Lower leg skin (tissue), 4 donors: ENCODE measurements around the gene LSM2. TPM values are rescaled to one million over a fixed set of nuclear protein-coding genes. Genes with fewer than 3 reads are reported as not detected.
"Not testable (repeated sequence)": the region's sequence is repeated elsewhere in the genome, so short reads cannot be mapped to it uniquely, and the experiment has no call there.

Experiments
- DNase-seq, 2 donors: peaks; one replicate each; pipeline ENCODE4 v3.0.0-alpha.2; 2019; ENCODE audit warnings: low spot score in 2 of 2
- H3K4me3 ChIP-seq: fragments of 200-600 bp; sonication (generic); 2 replicates; pipeline ENCODE4 v1.5.1; 2017; ENCODE audit warnings: mild to moderate bottlenecking, low read depth; ENCODE audit not compliant: poor library complexity, severe bottlenecking
- POLR2A ChIP-seq, 2 donors: fragments of 450-650 bp; IDR thresholded peaks; one replicate each; pipeline ENCODE4 v1.6.1; 2016 to 2017; ENCODE audit warnings: antibody characterized with exemption in 2 of 2, mild to moderate bottlenecking in 1 of 2, moderate library complexity in 1 of 2
- WGBS, 2 donors: methylation state at CpG; one replicate each; pipeline ENCODE4 v1.1.5; 2018; 5-methylcytosine and 5-hydroxymethylcytosine counted together
- intact Hi-C: fragments of 100-400 bp; cut with DNase I; formaldehyde crosslinking; loops from one replicate; pipeline ENCODE4 v1.15.0; 2023; ENCODE audit warnings: low total_unique reads
- total RNA-seq, 4 donors: library from RNA; depleted of rRNA; stranded (reverse); fragments of >200 nt; gene quantifications; one replicate each; pipeline ENCODE4 v1.1.0, GENCODE V29; 2016
- TF ChIP-seq, protein P1 (sequence below), 3 donors: fragments of 450-650 bp; IDR thresholded peaks; one replicate each; pipeline ENCODE4 v1.5.1; 2016; ENCODE audit warnings: antibody characterized with exemption in 3 of 3, mild to moderate bottlenecking in 3 of 3, moderate library complexity in 2 of 3

The LSM2 gene
- total RNA-seq, 4 donors from 2014 or later: 24.7 to 34.5 (median 28.7) TPM

DNA sequence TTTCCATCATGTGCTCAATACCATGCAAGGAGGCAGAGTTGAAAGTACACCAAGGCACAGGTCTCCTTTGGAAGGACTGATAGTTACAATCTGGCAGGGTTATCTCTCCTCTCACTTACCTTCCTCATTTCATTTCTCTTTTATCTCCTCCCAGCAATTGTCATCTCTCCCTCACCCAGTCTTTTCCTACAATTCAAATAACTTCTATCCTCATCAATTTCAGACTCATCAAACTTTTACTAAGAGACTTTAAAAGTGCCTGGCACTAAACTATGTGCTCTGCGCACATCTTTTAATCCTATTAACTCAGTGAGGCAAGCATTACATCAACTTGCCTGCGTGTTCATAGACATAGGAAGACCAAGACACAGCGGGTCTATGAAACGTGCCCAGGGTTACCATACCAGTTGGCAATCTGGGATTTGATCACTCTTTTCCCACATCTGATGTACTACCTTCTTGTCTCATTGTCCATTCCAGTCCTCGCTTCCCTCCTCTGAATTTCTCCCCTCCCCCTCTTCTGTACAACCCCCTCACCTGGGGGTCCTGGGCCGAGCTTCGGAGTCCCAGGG lies 12.4 kb downstream of the LSM2 start:
- intact Hi-C loops: no loop called here
- no peak for DNase-seq

DNA sequence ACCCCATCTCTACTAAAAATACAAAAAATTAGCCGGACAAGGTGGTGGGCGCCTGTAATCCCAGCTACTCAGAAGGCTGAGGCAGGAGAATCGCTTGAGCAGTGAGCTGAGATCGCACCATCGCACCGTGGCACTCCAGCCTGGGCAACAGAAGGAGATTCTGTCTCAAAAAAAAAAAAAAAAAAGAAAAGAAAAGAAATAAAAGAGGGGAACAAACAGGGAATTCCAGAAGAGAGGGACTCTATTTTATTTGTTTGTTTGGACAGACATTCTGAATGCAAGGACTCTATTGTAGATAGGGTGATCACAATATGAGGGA lies 12.9 kb downstream of the LSM2 start:
- H3K4me3 ChIP-seq, DNase-seq, intact Hi-C loops: not testable (repeated sequence)
- 87 to 88% methylated on average over 6 of the region's 6 CpGs for WGBS, 2 donors

More for the DNA sequence above, 12.4 kb downstream of the LSM2 start:
- 7 to 9% methylated on average over 7 of the region's 7 CpGs for WGBS, 2 donors
- peak overlapping the region; percentile 74 for H3K4me3 ChIP-seq
- TF ChIP-seq POLR2A (IDR thresholded peaks at IDR 0.05): no peak
- TF ChIP-seq, protein P1, sequence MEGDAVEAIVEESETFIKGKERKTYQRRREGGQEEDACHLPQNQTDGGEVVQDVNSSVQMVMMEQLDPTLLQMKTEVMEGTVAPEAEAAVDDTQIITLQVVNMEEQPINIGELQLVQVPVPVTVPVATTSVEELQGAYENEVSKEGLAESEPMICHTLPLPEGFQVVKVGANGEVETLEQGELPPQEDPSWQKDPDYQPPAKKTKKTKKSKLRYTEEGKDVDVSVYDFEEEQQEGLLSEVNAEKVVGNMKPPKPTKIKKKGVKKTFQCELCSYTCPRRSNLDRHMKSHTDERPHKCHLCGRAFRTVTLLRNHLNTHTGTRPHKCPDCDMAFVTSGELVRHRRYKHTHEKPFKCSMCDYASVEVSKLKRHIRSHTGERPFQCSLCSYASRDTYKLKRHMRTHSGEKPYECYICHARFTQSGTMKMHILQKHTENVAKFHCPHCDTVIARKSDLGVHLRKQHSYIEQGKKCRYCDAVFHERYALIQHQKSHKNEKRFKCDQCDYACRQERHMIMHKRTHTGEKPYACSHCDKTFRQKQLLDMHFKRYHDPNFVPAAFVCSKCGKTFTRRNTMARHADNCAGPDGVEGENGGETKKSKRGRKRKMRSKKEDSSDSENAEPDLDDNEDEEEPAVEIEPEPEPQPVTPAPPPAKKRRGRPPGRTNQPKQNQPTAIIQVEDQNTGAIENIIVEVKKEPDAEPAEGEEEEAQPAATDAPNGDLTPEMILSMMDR (IDR thresholded peaks at IDR 0.05): no peak

DNA sequence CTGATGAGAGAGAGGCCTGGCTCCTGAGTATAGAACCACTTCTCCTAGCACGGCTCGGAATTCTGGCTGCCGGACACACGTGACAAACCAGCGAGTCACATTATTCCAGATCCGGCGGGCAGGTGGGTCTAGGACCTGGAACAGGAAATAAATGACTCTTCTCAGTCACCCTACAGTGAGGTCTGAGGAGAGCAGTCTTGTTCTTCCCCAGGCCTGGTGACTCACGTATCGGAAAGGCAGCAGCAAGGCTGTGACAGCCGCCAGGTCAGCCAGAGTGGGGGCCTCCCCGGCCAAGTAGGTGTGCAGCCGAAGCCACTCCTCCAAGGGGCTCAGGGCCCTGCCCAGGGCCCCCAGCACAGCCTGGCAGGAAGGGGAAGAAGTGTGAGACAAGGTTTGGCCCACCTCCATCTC lies 14.0 kb downstream of the LSM2 start:
- 90 to 93% methylated on average over 12 of the region's 12 CpGs for WGBS, 2 donors
- intact Hi-C loops: no loop called here
- no peak for TF ChIP-seq POLR2A (IDR thresholded peaks at IDR 0.05)
- TF ChIP-seq, protein P1 (IDR thresholded peaks at IDR 0.05): no peak
- no peak for DNase-seq
- no peak overlapping the region for H3K4me3 ChIP-seq

DNA sequence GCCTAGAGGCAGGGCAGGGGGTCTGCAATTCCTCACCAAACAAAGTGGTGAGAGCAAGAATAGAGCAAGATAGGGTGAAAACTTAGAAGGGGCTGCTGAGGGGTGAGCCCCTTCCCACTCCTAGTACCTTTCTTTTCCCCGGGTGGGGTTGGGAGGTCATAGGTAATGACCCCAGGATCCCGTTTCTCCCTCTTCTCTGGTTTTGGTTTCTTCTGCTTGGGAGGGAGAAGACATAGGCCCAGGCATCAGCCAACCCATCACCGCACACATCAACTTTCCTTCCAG lies 14.7 kb downstream of the LSM2 start:
- no peak overlapping the region for H3K4me3 ChIP-seq
- intact Hi-C loops: no loop called here
- no peak for TF ChIP-seq POLR2A (IDR thresholded peaks at IDR 0.05)
- TF ChIP-seq, protein P1 (IDR thresholded peaks at IDR 0.05): no peak
- no peak for DNase-seq
- WGBS, 2 donors: 83 to 85% methylated on average over 3 of the region's 3 CpGs

DNA sequence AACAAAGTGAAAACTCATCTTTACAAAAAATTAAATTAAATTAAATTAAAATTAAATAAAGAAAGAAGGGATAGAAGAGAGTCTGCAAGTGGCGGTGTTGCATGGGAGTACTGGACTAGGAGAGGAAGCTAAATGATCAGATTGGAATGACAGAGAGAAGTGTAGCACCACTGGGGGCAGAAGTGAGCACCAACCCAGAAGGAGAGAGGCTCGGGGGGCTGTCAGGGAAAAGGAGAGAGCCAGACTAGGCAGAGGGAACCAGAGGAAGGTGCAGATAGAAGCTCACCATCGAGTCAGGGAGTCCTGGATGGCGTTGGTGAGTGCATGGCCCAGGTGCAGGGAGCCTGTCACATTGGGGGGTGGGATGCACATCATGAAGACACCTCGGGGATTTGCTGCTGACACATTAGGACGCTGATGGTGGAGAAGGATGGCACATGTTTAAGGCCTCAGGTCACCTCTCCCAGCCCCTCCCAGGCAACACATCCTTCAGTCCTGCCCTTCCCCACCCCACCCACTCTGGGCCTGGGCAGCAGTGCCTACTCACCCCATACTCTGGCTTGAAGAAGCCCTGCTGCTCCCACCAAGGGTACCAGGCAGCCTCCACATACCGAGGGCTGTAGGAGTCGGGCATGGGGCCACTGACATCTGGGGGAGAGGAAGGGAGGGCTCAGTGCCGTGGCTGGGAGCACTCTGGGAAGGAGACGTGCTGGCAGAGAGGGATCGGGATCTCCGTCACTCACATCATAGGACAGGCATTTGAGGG lies 15.3 kb downstream of the LSM2 start:
- no peak for TF ChIP-seq POLR2A (IDR thresholded peaks at IDR 0.05)
- TF ChIP-seq, protein P1 (IDR thresholded peaks at IDR 0.05): no peak
- WGBS, 2 donors: 64 to 65% methylated on average over 12 of the region's 12 CpGs
- intact Hi-C loops: no loop called here
- DNase-seq: no peak
- H3K4me3 ChIP-seq: no peak overlapping the region

DNA sequence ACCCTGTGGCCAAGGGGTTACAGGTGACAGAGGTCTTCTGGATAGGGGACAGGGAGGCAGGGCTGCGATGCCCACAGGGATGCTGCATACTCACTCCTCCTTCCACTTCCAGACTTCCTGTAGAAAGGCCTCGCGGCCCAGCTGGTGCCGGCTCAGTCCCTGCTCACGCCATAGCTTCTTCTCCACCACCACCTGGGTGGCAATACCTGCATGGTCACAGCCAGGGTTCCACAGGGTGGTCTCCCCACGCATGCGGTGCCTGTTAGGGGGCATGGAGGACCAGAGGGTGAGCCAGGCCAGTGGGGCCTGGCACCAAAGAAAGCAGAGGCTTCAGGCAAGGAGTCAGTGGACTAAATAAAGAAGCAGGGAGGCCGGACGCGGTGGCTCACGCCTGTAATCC lies 21.3 kb downstream of the LSM2 start:
- no peak overlapping the region for H3K4me3 ChIP-seq
- no peak for DNase-seq
- TF ChIP-seq, protein P1 (IDR thresholded peaks at IDR 0.05): no peak
- TF ChIP-seq POLR2A (IDR thresholded peaks at IDR 0.05): no peak
- 94 to 98% methylated on average over 11 of the region's 11 CpGs for WGBS, 2 donors
- intact Hi-C loops: no loop called here
